ENCODE measurements around the gene PRSS2.

DNA sequence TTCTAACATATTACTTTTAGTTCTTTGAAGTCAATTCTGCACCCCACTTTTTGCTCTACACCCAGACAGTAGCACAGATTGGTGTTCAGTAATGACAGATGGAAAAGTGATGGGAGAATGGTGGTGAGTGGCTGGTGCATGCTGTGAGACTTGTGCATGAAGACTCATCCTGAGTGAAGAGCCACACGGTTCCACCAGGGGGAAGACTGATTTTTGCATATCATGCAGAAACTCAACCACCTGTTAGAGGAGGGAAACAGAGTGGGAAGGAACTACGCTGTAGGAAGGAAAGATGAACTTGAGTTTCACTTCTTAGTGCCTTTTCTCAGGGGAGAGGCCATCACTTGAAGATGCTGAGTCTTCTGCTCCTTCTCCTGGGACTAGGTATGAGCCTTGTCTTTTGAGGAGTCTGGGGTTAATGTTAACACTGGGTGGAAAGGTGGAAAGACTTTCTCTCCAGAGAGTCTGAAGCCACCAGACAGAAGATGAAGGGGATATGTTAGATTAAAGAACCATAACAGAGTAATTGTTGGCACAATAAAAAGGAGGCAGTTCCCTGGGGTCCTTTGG lies 30.8 kb upstream of the PRSS2 start:
- TF ChIP-seq, protein P1, sequence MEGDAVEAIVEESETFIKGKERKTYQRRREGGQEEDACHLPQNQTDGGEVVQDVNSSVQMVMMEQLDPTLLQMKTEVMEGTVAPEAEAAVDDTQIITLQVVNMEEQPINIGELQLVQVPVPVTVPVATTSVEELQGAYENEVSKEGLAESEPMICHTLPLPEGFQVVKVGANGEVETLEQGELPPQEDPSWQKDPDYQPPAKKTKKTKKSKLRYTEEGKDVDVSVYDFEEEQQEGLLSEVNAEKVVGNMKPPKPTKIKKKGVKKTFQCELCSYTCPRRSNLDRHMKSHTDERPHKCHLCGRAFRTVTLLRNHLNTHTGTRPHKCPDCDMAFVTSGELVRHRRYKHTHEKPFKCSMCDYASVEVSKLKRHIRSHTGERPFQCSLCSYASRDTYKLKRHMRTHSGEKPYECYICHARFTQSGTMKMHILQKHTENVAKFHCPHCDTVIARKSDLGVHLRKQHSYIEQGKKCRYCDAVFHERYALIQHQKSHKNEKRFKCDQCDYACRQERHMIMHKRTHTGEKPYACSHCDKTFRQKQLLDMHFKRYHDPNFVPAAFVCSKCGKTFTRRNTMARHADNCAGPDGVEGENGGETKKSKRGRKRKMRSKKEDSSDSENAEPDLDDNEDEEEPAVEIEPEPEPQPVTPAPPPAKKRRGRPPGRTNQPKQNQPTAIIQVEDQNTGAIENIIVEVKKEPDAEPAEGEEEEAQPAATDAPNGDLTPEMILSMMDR (conservative IDR thresholded peaks at IDR 0.05; ENCODE audit: low read depth, low read length), result no peak
- TF ChIP-seq EZH2 (IDR thresholded peaks at IDR 0.05; ENCODE audit: borderline replicate concordance, low read depth, low read length, poor library complexity, severe bottlenecking), result no peak
